NCI-H748 treated with DMSO at 0.1 percent for 48 hours (cell line): Measurements from ENCODE around the gene RFK.

ENCODE experiments used
- DNase-seq: peaks from one replicate; lab custom pipeline; 2025; lab: John Stamatoyannopoulos, UW

RFK gene

GRCh38 chr9:76412638-76413037 lies 18.4 kb upstream of the RFK start:
- DNase-seq = no peak

GRCh38 chr9:76405868-76406267 lies 11.6 kb upstream of the RFK start:
- DNase-seq = no peak

- DNase-seq = no peak
Observed at GRCh38 chr9:76405340-76405739, 11.1 kb upstream of the RFK start.

- DNase-seq = no peak
Observed at GRCh38 chr9:76404401-76404800, 10.2 kb upstream of the RFK start.

- DNase-seq = peak; percentile 26
Observed at GRCh38 chr9:76403352-76403751, 9.1 kb upstream of the RFK start.

GRCh38 chr9:76401580-76402354 lies 7.5 kb upstream of the RFK start:
- no peak for DNase-seq

- no peak for DNase-seq
Observed at GRCh38 chr9:76401176-76401575, 7.0 kb upstream of the RFK start.

- no peak for DNase-seq
Observed at GRCh38 chr9:76400534-76401096, 6.4 kb upstream of the RFK start.

- DNase-seq = no peak
Observed at GRCh38 chr9:76399856-76400255, 5.6 kb upstream of the RFK start.

GRCh38 chr9:76396597-76396996 lies 2.4 kb upstream of the RFK start:
- DNase-seq = no peak

GRCh38 chr9:76396144-76396543 lies 1.9 kb upstream of the RFK start:
- DNase-seq = no peak

- no peak for DNase-seq
Observed at GRCh38 chr9:76395381-76395780, 1.2 kb upstream of the RFK start.

- DNase-seq = peak; percentile 83
Observed at GRCh38 chr9:76394960-76395252, 680 bp upstream of the RFK start.

- DNase-seq = no peak
Observed at GRCh38 chr9:76390656-76391055, 3.6 kb downstream of the RFK start.

GRCh38 chr9:76379494-76379893 lies 14.7 kb downstream of the RFK start:
- peak; percentile 32 for DNase-seq

GRCh38 chr9:76378367-76379073 lies 15.7 kb downstream of the RFK start:
- no peak for DNase-seq

- DNase-seq = no peak
Observed at GRCh38 chr9:76377791-76378190, 16.4 kb downstream of the RFK start.

GRCh38 chr9:76374783-76375559 lies 19.3 kb downstream of the RFK start:
- DNase-seq = no peak

- DNase-seq = no peak
Observed at GRCh38 chr9:76373784-76374474, 20.3 kb downstream of the RFK start.

- DNase-seq = no peak
Observed at GRCh38 chr9:76373173-76373783, 20.9 kb downstream of the RFK start.

GRCh38 chr9:76372336-76372735 lies 21.9 kb downstream of the RFK start:
- DNase-seq = no peak

GRCh38 chr9:76371901-76372300 lies 22.3 kb downstream of the RFK start:
- DNase-seq = no peak
